ENCODE results near the gene C7orf57.
"Not testable (repeated sequence)": the region's sequence is repeated elsewhere in the genome, so short reads cannot be mapped to it uniquely, and the experiment has no call there.

C7orf57 gene

GRCh38 chr7:47991741-47992311 is 43.5 kb upstream of the C7orf57 start:
- H3K4me3 ChIP-seq (replicated peaks; ENCODE audit: low read depth, low read length): peak overlapping the region; percentile 64

GRCh38 chr7:47992446-47992845 is 42.9 kb upstream of the C7orf57 start:
- no peak overlapping the region for H3K4me3 ChIP-seq (replicated peaks; ENCODE audit: low read depth, low read length)

More at GRCh38 chr7:47991741-47992311, 43.5 kb upstream of the C7orf57 start:
- H3K36me3 ChIP-seq (ENCODE audit: control insufficient read depth, insufficient read depth, low read length): no peaks in the 10 kb centered on the region
- DNase-seq (ENCODE audit: extremely low read depth, insufficient read length): peak; percentile 89
- H3K27me3 ChIP-seq (replicated peaks; ENCODE audit: control insufficient read depth, insufficient read depth, low read length): no peaks in the 10 kb centered on the region
- peak; percentile 87 for TF ChIP-seq CTCF (IDR thresholded peaks at IDR 0.05; ENCODE audit: insufficient read depth, low read length, poor library complexity, severe bottlenecking)

GRCh38 chr7:47999413-47999812 is 35.9 kb upstream of the C7orf57 start:
- Histone ChIP-seq H3K27me3 (replicated peaks; ENCODE audit: control insufficient read depth, insufficient read depth, low read length) (no peaks in the 10 kb centered on the region), H3K36me3 (ENCODE audit: control insufficient read depth, insufficient read depth, low read length) (no peaks in the 10 kb centered on the region), H3K4me3 (replicated peaks; ENCODE audit: low read depth, low read length) (no peak overlapping the region)
- no peak for DNase-seq (ENCODE audit: extremely low read depth, insufficient read length)
- TF ChIP-seq CTCF (IDR thresholded peaks at IDR 0.05; ENCODE audit: insufficient read depth, low read length, poor library complexity, severe bottlenecking): no peak

More at GRCh38 chr7:47992446-47992845, 42.9 kb upstream of the C7orf57 start:
- no peak for TF ChIP-seq CTCF (IDR thresholded peaks at IDR 0.05; ENCODE audit: insufficient read depth, low read length, poor library complexity, severe bottlenecking)
- DNase-seq (ENCODE audit: extremely low read depth, insufficient read length): no peak
- no peaks in the 10 kb centered on the region for H3K27me3 ChIP-seq (replicated peaks; ENCODE audit: control insufficient read depth, insufficient read depth, low read length)
- H3K36me3 ChIP-seq (ENCODE audit: control insufficient read depth, insufficient read depth, low read length): no peaks in the 10 kb centered on the region

- not testable (repeated sequence) for H3K36me3 ChIP-seq (ENCODE audit: control insufficient read depth, insufficient read depth, low read length); DNase-seq (ENCODE audit: extremely low read depth, insufficient read length); H3K4me3 ChIP-seq (replicated peaks; ENCODE audit: low read depth, low read length); H3K27me3 ChIP-seq (replicated peaks; ENCODE audit: control insufficient read depth, insufficient read depth, low read length)
Measured at GRCh38 chr7:48000164-48000563, 35.2 kb upstream of the C7orf57 start.

- Histone ChIP-seq H3K4me3 (replicated peaks; ENCODE audit: low read depth, low read length) (no peak overlapping the region), H3K27me3 (replicated peaks; ENCODE audit: control insufficient read depth, insufficient read depth, low read length) (no peaks in the 10 kb centered on the region), H3K36me3 (ENCODE audit: control insufficient read depth, insufficient read depth, low read length) (no peaks in the 10 kb centered on the region)
- no peak for TF ChIP-seq CTCF (IDR thresholded peaks at IDR 0.05; ENCODE audit: insufficient read depth, low read length, poor library complexity, severe bottlenecking)
- DNase-seq (ENCODE audit: extremely low read depth, insufficient read length): no peak
Measured at GRCh38 chr7:48004032-48004431, 31.3 kb upstream of the C7orf57 start.

- DNase-seq (ENCODE audit: extremely low read depth, insufficient read length): no peak
- no peak for TF ChIP-seq CTCF (IDR thresholded peaks at IDR 0.05; ENCODE audit: insufficient read depth, low read length, poor library complexity, severe bottlenecking)
- Histone ChIP-seq H3K4me3 (replicated peaks; ENCODE audit: low read depth, low read length) (no peak overlapping the region), H3K27me3 (replicated peaks; ENCODE audit: control insufficient read depth, insufficient read depth, low read length) (no peaks in the 10 kb centered on the region), H3K36me3 (ENCODE audit: control insufficient read depth, insufficient read depth, low read length) (no peaks in the 10 kb centered on the region)
Measured at GRCh38 chr7:48004638-48005037, 30.7 kb upstream of the C7orf57 start.
